ENCODE measurements around the gene CASR.

DNA sequence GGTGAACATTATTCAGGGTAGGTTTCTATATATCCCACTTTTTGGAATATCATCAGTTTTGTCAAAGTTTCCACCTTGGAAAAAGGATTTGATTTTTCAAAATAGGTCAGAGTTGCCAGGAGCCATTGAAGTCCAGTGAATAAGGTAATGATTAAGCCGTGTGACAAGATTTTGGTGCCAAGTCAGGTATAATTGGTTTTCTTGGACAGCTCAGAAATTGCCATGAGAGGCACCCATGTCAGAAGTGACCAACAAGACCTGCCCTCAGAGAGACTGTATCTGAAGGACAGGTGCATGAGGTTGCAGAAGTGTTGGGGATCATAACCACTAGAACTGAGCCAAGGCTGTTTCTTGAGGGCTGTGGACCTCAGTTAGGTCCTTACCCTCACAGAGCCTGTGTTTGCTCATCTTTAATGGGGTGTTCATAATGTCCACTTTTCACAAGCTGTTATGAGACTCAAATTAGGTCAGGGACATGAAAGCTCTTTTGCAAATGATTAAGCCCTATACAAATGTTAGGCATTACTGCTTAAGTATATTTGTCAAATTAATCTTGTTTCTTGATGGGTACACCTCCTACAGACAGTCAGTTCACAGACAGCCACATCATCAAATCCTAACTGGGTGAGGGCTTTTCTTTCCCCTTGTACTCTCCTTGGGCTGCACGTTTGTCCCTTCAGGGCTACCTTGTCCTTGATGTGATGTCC is 32.3 kb downstream of the CASR start:
- TF ChIP-seq, protein P1, sequence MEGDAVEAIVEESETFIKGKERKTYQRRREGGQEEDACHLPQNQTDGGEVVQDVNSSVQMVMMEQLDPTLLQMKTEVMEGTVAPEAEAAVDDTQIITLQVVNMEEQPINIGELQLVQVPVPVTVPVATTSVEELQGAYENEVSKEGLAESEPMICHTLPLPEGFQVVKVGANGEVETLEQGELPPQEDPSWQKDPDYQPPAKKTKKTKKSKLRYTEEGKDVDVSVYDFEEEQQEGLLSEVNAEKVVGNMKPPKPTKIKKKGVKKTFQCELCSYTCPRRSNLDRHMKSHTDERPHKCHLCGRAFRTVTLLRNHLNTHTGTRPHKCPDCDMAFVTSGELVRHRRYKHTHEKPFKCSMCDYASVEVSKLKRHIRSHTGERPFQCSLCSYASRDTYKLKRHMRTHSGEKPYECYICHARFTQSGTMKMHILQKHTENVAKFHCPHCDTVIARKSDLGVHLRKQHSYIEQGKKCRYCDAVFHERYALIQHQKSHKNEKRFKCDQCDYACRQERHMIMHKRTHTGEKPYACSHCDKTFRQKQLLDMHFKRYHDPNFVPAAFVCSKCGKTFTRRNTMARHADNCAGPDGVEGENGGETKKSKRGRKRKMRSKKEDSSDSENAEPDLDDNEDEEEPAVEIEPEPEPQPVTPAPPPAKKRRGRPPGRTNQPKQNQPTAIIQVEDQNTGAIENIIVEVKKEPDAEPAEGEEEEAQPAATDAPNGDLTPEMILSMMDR (conservative IDR thresholded peaks at IDR 0.05; ENCODE audit: low read depth, low read length), result no peak
- TF ChIP-seq NFE2L2 (IDR thresholded peaks at IDR 0.05; ENCODE audit: low read depth, low read length) (no peak), MXI1 (IDR thresholded peaks at IDR 0.05; ENCODE audit: borderline replicate concordance, low read depth, low read length) (no peak), POLR2A (IDR thresholded peaks at IDR 0.05; ENCODE audit: low read depth, low read length) (no peak), RAD21 (IDR thresholded peaks at IDR 0.05; ENCODE audit: low read length) (no peak), RFX5 (IDR thresholded peaks at IDR 0.05; ENCODE audit: low read depth, low read length) (no peak), MAZ (IDR thresholded peaks at IDR 0.05; ENCODE audit: borderline replicate concordance, low read depth, low read length) (no peak), FOS (IDR thresholded peaks at IDR 0.05; ENCODE audit: low read depth, low read length) (no peak)
- TF ChIP-seq, protein P2, sequence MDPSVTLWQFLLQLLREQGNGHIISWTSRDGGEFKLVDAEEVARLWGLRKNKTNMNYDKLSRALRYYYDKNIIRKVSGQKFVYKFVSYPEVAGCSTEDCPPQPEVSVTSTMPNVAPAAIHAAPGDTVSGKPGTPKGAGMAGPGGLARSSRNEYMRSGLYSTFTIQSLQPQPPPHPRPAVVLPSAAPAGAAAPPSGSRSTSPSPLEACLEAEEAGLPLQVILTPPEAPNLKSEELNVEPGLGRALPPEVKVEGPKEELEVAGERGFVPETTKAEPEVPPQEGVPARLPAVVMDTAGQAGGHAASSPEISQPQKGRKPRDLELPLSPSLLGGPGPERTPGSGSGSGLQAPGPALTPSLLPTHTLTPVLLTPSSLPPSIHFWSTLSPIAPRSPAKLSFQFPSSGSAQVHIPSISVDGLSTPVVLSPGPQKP (IDR thresholded peaks at IDR 0.05; ENCODE audit: borderline replicate concordance, low read depth, low read length), result no peak

Data from IMR-90 (cell line).